GM13977 (cell line): ENCODE measurements around the gene EPS8L3.

Experiments
- DNase-seq: peaks from one replicate; pipeline ENCODE4 v3.0.0; 2012; ENCODE audit warnings: low spot score
- in situ Hi-C: fragments of 300-500 bp; cut with MboI; formaldehyde crosslinking; loops from one replicate; pipeline ENCODE4 v1.12.0; 2022; ENCODE audit warnings: low sequenced_read_pairs, low pct_unique_long_range_greater_than_20kb, mixed read lengths, inconsistent platforms; ENCODE audit not compliant: unreplicated experiment
- TF ChIP-seq, protein P1 (sequence below): IDR thresholded peaks from 2 replicates; pipeline ENCODE4 v1.5.1; 2012; ENCODE audit warnings: mild to moderate bottlenecking, control low read depth; ENCODE audit not compliant: insufficient read depth; ENCODE audit errors: extremely low read depth, missing control alignments

Gene EPS8L3

DNA sequence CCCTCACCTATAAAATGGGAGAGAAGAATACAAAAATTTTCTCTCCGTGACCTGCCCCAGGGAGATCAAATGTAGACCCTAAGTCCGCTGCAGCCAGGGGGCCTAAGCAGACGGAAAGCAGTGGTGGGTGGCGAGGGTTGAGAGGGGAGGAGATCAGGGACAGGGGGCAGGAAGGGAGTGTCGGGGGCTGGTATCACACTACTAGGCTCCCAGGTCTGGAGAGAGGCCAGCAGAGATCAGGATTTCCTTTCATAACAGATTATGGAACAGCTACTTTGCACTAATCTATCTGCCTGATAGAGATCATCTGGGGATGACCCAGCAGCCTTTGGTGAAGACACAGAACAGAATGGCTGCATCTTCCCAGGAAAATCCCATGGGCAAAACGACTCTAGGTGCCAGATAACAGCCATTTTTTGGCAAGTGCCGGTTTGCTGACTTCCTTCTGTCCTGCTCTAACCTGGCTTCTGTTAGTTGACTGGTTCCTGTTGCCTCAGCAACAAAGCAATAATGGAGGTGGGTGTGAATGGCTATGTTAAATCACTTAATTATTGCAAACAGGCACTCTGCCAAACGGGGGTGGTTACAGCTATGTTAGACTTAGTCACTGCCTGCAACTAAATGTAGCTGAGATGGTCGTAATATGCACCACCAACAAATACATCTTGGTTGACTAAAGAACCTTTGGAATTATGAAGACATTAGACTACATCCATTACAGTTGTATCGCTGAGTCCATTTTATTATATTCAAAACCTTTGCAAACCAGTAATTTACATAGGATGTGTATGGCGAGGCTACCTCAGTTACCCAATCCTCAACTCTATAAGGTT lies 30.0 kb upstream of the EPS8L3 start:
- in situ Hi-C loops: no loop called here
- TF ChIP-seq, protein P1, sequence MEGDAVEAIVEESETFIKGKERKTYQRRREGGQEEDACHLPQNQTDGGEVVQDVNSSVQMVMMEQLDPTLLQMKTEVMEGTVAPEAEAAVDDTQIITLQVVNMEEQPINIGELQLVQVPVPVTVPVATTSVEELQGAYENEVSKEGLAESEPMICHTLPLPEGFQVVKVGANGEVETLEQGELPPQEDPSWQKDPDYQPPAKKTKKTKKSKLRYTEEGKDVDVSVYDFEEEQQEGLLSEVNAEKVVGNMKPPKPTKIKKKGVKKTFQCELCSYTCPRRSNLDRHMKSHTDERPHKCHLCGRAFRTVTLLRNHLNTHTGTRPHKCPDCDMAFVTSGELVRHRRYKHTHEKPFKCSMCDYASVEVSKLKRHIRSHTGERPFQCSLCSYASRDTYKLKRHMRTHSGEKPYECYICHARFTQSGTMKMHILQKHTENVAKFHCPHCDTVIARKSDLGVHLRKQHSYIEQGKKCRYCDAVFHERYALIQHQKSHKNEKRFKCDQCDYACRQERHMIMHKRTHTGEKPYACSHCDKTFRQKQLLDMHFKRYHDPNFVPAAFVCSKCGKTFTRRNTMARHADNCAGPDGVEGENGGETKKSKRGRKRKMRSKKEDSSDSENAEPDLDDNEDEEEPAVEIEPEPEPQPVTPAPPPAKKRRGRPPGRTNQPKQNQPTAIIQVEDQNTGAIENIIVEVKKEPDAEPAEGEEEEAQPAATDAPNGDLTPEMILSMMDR: no peak
- DNase-seq: no peak

DNA sequence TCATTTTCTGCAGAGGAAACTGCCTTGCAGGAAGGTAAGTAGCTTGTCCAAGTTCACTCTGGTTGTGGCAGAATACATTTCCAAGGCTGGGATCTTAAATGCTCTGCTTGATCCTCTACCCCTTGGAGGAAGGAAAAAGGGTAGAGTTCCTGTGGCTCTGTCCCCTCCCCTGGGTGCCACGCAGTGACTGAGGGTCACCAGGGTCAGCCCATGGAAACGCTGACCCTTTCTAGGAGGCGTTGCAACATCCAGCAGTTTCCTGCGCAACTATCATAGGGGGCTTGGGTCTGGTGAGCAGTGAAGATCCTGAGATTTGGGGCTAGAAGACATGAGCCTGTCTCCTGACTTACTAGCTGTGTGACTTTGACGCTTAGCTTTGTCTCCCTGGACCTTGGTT lies 29.4 kb upstream of the EPS8L3 start:
- TF ChIP-seq, protein P1: no peak
- DNase-seq: no peak
- in situ Hi-C loops: no loop called here

DNA sequence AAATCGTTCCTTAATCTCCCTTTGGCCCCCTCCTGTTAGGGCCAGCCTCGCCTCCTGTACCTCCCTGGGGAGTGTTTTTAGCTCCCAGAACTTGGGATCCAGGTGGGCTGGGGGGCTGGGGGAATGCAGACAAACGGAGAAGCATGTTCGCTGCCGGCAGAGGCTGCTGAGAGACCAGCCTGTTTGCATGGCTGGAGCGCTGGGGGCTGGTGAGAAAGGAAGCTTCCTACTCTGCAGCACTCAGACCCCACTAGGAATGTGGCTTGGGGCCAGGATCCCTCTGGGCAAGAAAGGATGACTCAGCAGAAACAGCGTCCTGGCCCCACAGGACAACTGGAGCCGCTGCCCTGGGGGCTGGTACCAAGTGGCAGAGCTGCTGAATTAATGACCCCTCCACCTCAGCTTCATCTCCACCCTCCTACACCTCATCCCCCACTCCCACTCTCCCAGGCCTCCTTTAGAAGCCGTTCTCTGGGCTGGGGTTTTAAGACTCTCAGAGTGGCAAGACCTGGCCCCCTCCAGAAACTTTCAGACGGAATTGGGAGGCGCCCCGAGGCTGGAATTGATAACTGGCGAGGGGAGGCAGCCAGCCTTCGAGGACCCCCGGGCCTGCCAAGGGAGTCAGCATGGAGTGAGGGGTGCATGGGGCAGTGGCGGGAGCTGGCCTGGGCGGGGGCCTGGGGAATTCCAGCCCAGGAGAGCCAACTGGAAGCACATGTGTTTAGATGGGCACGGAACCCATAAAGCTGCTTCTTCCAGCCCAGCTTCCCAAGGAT lies 28.5 kb upstream of the EPS8L3 start:
- TF ChIP-seq, protein P1: no peak
- in situ Hi-C loops: no loop called here
- DNase-seq: no peak

DNA sequence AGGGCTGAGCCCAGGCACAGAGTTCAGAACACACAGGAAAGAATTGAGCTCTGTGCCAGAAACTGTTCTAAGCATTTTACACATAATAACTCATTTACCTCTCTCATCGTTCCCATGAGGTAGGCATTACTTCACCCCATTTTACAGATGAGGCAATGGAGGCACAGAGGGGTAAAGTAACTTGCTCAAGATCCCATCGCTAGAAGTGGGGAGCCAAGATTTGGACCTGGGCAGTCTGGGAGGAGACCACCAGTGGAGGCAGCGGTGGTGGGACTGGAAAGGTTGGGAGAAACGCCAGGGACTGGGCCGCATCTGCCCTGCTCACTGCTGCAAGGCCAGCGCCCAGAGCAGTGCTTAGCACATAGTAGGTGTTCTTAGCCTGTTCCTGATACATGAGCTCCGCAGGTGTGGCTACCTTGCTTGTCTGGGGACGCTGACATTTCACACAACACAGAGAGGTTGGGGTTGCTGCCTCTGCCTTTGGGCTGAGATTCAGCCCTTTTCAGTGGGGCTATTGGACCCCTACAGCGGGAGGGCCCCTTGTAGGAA lies 27.8 kb upstream of the EPS8L3 start:
- TF ChIP-seq, protein P1: no peak
- no peak for DNase-seq
- in situ Hi-C loops: no loop called here

DNA sequence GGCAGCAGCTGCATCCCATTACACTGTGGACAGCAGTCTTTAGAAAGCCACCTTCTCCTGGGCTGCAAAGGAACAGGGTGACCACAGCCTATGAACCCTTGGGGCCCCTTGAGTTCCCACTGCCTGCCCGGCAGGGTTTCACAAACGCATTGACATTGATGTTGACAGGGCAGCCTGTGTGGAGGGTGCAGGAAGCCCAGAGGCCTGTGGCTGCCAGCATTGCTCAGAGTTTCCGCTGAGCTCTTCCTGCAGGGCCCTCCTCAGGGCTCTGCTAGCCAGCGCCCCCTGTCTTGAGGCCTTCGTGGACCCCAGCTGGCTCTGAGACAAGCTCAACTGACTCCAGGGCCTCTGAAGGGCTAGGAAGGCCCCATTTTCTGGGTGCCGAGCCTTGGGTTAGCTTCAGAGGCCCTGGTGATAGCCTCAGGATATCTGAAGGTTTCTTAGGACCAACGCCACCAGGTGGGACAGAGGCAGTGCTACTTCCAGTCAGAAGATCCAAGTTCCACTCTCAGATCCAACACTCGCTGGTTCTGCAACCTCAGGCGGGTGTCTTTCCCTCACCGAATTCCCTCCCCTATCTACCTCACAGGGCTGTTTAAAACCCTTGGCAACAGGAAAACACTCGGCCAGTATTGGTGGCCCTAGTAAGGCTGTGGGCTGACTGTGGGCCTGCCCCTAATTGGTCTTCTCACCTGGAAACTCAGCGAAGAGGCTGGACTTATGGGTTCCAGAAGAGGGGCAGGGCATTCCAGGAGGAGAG lies 27.2 kb upstream of the EPS8L3 start:
- TF ChIP-seq, protein P1: peak; percentile 50
- in situ Hi-C loops: no loop called here
- DNase-seq: peak; percentile 84

DNA sequence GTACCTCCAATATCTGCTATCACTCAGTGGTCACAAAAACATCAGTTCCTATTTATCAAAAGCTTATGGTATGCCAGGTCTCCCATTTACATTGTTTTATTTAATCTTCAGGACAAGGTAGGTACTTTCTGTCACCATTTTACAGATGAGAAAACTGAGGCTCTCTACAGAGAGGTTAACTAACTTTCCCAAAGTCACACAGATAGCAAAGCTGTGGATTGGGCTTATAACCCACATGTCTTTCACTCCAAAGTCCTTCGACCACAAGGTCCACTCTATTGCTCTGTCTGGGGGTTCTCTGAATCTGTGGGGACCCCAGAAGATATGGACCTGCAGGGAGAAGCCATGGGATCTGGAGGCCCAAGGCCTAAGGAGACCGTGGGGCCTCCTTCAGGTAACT lies 26.6 kb upstream of the EPS8L3 start:
- no peak for DNase-seq
- TF ChIP-seq, protein P1: no peak
- in situ Hi-C loops: no loop called here
